ENCODE results near the gene TRPM2. TPM values are rescaled to one million over a fixed set of nuclear protein-coding genes. Genes with fewer than 3 reads are reported as not detected.

The TRPM2 gene
- total and polyA plus RNA-seq, 10 of the 15 experiments (the other 5 are each of a cell fraction or from before 2014, with no cell fraction given): 0.03 to 9.1 (median 2.6) TPM

DNA sequence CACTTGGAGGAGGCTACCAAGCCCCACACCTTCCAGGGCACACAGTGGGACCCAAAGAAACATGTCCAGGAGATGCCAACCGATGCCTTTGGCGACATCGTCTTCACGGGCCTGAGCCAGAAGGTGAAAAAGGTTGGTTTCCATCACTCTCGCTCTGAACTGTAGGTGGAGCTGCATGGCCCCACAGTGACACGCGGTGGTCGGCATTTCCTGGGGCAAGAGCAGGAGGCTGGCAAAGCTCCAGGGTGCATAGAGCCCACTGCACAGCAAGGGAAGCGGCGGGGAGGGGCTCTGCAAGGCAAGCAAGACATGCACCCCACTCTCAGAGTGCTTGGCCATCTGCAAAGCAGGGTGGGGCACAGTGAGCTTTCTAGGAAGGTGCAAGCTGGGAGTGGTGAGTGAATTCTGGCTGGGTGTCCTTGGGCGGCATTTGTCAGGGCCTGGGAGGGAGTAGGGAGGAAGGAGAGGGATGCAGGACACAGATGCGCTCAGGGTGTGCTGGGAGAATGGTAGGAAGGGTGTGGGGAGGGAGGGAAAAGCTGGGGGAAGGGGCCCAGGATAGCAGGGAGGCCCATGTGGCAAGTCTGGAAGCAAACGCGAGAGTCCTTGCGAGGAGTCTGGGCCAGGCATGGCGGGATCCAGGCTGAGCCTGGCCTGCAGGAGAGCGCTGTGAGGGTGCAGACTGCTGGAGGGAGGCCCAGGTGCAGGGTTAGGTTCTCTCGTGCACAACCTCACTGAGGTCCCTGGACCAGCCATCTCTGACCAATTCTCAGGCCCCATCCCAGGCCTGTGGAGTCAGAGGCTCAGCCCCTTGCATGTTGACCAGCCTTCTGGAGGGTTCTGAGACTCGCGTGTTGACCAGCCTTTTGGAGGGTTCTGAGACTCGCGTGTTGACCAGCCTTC lies 11.0 kb downstream of the TRPM2 start:
- DNase-seq (ENCODE audit: low read depth, low spot score) (no peak), ATAC-seq (no peak), FAIRE-seq (no peak)
- H3K4me2 ChIP-seq (ENCODE audit: control insufficient read depth, insufficient read depth): no peak overlapping the region
- H3K9me3 ChIP-seq (replicated peaks; ENCODE audit: control insufficient read depth, insufficient read depth, low read length): no peaks in the 10 kb centered on the region; the same call in 2 of the 3 replicates
- H3K27ac ChIP-seq (ENCODE audit: control insufficient read depth, insufficient read depth): no peak overlapping the region
- CTCF ChIA-PET: no interaction called here
- in situ Hi-C loops (cut with MboI) (no loop called here), intact Hi-C loops (cut with micrococcal nuclease; ENCODE audit: unreplicated experiment) (no loop called here)
- no peak overlapping the region for H2AFZ ChIP-seq (ENCODE audit: control insufficient read depth, low read depth, low read length)
- SMC1A ChIA-PET (ENCODE audit: uncharacterized antibody, unreplicated experiment): no interaction called here
- no peaks in the 10 kb centered on the region for H3K79me2 ChIP-seq (ENCODE audit: control insufficient read depth, insufficient read depth, low read length)
- BruUV-seq (replicated peaks): no TSS peak
- H3K4me1 ChIP-seq (ENCODE audit: control insufficient read depth, insufficient read depth, low read length): no peaks in the 10 kb centered on the region
- H3K4me3 ChIP-seq: no peak overlapping the region
- POLR2A ChIA-PET: no interaction called here
- H4K20me1 ChIP-seq (ENCODE audit: control insufficient read depth, insufficient read depth): no peaks in the 10 kb centered on the region
- H3K36me3 ChIP-seq (ENCODE audit: control insufficient read depth in 2 of 2, insufficient read depth in 2 of 2, low read length in 1 of 2): no peaks in the 10 kb centered on the region
- RAD21 ChIA-PET (ENCODE audit: unreplicated experiment): no interaction called here
- WGBS (ENCODE audit: insufficient coverage, insufficient replicate concordance, low lambda C conversion rate, missing lambda C conversion rate): 67% methylated on average over 22 of the region's 22 CpGs
- H3K9ac ChIP-seq (ENCODE audit: control insufficient read depth, insufficient read depth, low read length): no peak overlapping the region
- no peaks in the 10 kb centered on the region for H3K27me3 ChIP-seq (replicated peaks in 1 of 2; ENCODE audit: control insufficient read depth in 2 of 2, insufficient read depth in 2 of 2, low read length in 1 of 2)
- TF ChIP-seq IRF4 (IDR thresholded peaks at IDR 0.05; ENCODE audit: low read depth, low read length): no peak
- TF ChIP-seq EED (IDR thresholded peaks at IDR 0.05; ENCODE audit: low read depth): no peak
- TF ChIP-seq YBX1 (IDR thresholded peaks at IDR 0.05): no peak
- TF ChIP-seq, protein P1, sequence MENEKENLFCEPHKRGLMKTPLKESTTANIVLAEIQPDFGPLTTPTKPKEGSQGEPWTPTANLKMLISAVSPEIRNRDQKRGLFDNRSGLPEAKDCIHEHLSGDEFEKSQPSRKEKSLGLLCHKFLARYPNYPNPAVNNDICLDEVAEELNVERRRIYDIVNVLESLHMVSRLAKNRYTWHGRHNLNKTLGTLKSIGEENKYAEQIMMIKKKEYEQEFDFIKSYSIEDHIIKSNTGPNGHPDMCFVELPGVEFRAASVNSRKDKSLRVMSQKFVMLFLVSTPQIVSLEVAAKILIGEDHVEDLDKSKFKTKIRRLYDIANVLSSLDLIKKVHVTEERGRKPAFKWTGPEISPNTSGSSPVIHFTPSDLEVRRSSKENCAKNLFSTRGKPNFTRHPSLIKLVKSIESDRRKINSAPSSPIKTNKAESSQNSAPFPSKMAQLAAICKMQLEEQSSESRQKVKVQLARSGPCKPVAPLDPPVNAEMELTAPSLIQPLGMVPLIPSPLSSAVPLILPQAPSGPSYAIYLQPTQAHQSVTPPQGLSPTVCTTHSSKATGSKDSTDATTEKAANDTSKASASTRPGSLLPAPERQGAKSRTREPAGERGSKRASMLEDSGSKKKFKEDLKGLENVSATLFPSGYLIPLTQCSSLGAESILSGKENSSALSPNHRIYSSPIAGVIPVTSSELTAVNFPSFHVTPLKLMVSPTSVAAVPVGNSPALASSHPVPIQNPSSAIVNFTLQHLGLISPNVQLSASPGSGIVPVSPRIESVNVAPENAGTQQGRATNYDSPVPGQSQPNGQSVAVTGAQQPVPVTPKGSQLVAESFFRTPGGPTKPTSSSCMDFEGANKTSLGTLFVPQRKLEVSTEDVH (IDR thresholded peaks at IDR 0.05; ENCODE audit: low read depth, partially characterized antibody): no peak
- TF ChIP-seq, protein P2, sequence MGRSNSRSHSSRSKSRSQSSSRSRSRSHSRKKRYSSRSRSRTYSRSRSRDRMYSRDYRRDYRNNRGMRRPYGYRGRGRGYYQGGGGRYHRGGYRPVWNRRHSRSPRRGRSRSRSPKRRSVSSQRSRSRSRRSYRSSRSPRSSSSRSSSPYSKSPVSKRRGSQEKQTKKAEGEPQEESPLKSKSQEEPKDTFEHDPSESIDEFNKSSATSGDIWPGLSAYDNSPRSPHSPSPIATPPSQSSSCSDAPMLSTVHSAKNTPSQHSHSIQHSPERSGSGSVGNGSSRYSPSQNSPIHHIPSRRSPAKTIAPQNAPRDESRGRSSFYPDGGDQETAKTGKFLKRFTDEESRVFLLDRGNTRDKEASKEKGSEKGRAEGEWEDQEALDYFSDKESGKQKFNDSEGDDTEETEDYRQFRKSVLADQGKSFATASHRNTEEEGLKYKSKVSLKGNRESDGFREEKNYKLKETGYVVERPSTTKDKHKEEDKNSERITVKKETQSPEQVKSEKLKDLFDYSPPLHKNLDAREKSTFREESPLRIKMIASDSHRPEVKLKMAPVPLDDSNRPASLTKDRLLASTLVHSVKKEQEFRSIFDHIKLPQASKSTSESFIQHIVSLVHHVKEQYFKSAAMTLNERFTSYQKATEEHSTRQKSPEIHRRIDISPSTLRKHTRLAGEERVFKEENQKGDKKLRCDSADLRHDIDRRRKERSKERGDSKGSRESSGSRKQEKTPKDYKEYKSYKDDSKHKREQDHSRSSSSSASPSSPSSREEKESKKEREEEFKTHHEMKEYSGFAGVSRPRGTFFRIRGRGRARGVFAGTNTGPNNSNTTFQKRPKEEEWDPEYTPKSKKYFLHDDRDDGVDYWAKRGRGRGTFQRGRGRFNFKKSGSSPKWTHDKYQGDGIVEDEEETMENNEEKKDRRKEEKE (IDR thresholded peaks at IDR 0.05): no peak
- no peak for TF ChIP-seq RCOR1 (conservative IDR thresholded peaks at IDR 0.05; ENCODE audit: low read depth, low read length)
- TF ChIP-seq FOXM1 (IDR thresholded peaks at IDR 0.05; ENCODE audit: low read depth, low read length): no peak
- TF ChIP-seq, protein P3, sequence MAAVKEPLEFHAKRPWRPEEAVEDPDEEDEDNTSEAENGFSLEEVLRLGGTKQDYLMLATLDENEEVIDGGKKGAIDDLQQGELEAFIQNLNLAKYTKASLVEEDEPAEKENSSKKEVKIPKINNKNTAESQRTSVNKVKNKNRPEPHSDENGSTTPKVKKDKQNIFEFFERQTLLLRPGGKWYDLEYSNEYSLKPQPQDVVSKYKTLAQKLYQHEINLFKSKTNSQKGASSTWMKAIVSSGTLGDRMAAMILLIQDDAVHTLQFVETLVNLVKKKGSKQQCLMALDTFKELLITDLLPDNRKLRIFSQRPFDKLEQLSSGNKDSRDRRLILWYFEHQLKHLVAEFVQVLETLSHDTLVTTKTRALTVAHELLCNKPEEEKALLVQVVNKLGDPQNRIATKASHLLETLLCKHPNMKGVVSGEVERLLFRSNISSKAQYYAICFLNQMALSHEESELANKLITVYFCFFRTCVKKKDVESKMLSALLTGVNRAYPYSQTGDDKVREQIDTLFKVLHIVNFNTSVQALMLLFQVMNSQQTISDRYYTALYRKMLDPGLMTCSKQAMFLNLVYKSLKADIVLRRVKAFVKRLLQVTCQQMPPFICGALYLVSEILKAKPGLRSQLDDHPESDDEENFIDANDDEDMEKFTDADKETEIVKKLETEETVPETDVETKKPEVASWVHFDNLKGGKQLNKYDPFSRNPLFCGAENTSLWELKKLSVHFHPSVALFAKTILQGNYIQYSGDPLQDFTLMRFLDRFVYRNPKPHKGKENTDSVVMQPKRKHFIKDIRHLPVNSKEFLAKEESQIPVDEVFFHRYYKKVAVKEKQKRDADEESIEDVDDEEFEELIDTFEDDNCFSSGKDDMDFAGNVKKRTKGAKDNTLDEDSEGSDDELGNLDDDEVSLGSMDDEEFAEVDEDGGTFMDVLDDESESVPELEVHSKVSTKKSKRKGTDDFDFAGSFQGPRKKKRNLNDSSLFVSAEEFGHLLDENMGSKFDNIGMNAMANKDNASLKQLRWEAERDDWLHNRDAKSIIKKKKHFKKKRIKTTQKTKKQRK (IDR thresholded peaks at IDR 0.05; ENCODE audit: low read depth, low read length): no peak
- no peak for TF ChIP-seq MTA3 (IDR thresholded peaks at IDR 0.05; ENCODE audit: borderline replicate concordance, low read length)
- no peak for TF ChIP-seq CHD1 (IDR thresholded peaks at IDR 0.05; ENCODE audit: low read depth, low read length)
